Mesenchymal stem cell (in vitro differentiated cells and primary cell): Measurements from ENCODE around the gene CCSER1.

Source experiments
- DNase-seq: peaks from one replicate; pipeline ENCODE4 v3.0.0-alpha.2; 2013
- H2AFZ ChIP-seq: one replicate; pipeline ENCODE4 v1.6.1; 2013; ENCODE audit warnings: low read depth, mild to moderate bottlenecking, control low read depth, inconsistent platforms, low read length, moderate library complexity
- H2AK5ac ChIP-seq: 2 replicates; pipeline ENCODE4 v1.6.1; 2013; ENCODE audit warnings: low read length, moderate library complexity, mild to moderate bottlenecking, inconsistent platforms; ENCODE audit not compliant: severe bottlenecking
- H2BK120ac ChIP-seq: one replicate; pipeline ENCODE4 v1.6.1; 2013; ENCODE audit warnings: low read depth, mild to moderate bottlenecking, inconsistent platforms, low read length, moderate library complexity
- H2BK12ac ChIP-seq, 2 experiments: one replicate each; pipeline ENCODE4 v1.6.1; 2013; ENCODE audit warnings: inconsistent platforms in 2 of 2, low read length in 2 of 2, mild to moderate bottlenecking in 2 of 2, moderate library complexity in 2 of 2, control low read depth in 1 of 2
- H2BK15ac ChIP-seq: one replicate; pipeline ENCODE4 v1.6.1; 2013; ENCODE audit warnings: mild to moderate bottlenecking, low read depth, inconsistent platforms; ENCODE audit not compliant: poor library complexity, severe bottlenecking
- H2BK5ac ChIP-seq: 2 replicates; pipeline ENCODE4 v1.6.1; 2013; ENCODE audit warnings: low read depth, mild to moderate bottlenecking, low read length, control low read depth, inconsistent platforms; ENCODE audit not compliant: poor library complexity, severe bottlenecking
- H3K14ac ChIP-seq, 2 experiments: one replicate each; pipeline ENCODE4 v1.6.1; 2013; ENCODE audit warnings: inconsistent platforms in 2 of 2, low read length in 2 of 2, control low read depth in 1 of 2, mild to moderate bottlenecking in 1 of 2, moderate library complexity in 1 of 2
- H3K18ac ChIP-seq, 2 experiments: one replicate each; pipeline ENCODE4 v1.6.1; 2013; ENCODE audit warnings: inconsistent platforms in 2 of 2, low read length in 2 of 2, control low read depth in 1 of 2, low read depth in 1 of 2, mild to moderate bottlenecking in 1 of 2
- H3K23ac ChIP-seq, 2 experiments: one replicate each; pipeline ENCODE4 v1.6.1; 2013; ENCODE audit warnings: inconsistent platforms in 2 of 2, low read length in 2 of 2, mild to moderate bottlenecking in 2 of 2, moderate library complexity in 2 of 2, control low read depth in 1 of 2
- H3K27ac ChIP-seq: 2 replicates; pipeline ENCODE4 v1.5.1; 2013; ENCODE audit warnings: mild to moderate bottlenecking, moderate library complexity, low read length, control low read depth, inconsistent platforms; ENCODE audit not compliant: poor library complexity, severe bottlenecking
- H3K27me3 ChIP-seq, 2 experiments: 2 replicates each; pipeline versions ENCODE4 v1.6.1 to v1.7.0; 2013; ENCODE audit warnings: low read length in 2 of 2, mild to moderate bottlenecking in 2 of 2, moderate library complexity in 2 of 2, control low read depth in 1 of 2, inconsistent platforms in 1 of 2; ENCODE audit not compliant: control insufficient read depth in 1 of 2, insufficient read depth in 1 of 2
- H3K36me3 ChIP-seq, 2 experiments: 2 replicates each; pipeline versions ENCODE4 v1.6.1 to v1.7.0; 2013; ENCODE audit warnings: low read length in 2 of 2, control low read depth in 1 of 2, inconsistent platforms in 1 of 2, low read depth in 1 of 2, mild to moderate bottlenecking in 1 of 2; ENCODE audit not compliant: insufficient read depth in 2 of 2, control insufficient read depth in 1 of 2
- H3K4ac ChIP-seq, 2 experiments: one replicate each; pipeline ENCODE4 v1.6.1; 2013; ENCODE audit warnings: inconsistent platforms in 2 of 2, low read length in 2 of 2, mild to moderate bottlenecking in 2 of 2, moderate library complexity in 2 of 2, control low read depth in 1 of 2, low read depth in 1 of 2
- H3K4me1 ChIP-seq: 2 replicates; pipeline ENCODE4 v1.6.1; 2013; ENCODE audit warnings: low read depth, low read length, control low read depth; ENCODE audit not compliant: control insufficient read depth, insufficient read depth
- H3K4me2 ChIP-seq: 2 replicates; pipeline ENCODE4 v1.6.1; 2013; ENCODE audit warnings: low read length, mild to moderate bottlenecking, inconsistent platforms; ENCODE audit not compliant: poor library complexity, severe bottlenecking
- H3K4me3 ChIP-seq, 2 experiments: 2 replicates each; pipeline versions ENCODE4 v1.5.1 to v1.7.0; 2013; ENCODE audit warnings: low read length in 2 of 2, mild to moderate bottlenecking in 2 of 2, control low read depth in 1 of 2, low read depth in 1 of 2; ENCODE audit not compliant: insufficient read depth in 1 of 2
- H3K79me1 ChIP-seq: replicated peaks from 2 replicates; pipeline ENCODE4 v1.6.1; 2013; ENCODE audit warnings: mild to moderate bottlenecking, control low read depth, low read length, inconsistent platforms; ENCODE audit not compliant: poor library complexity, severe bottlenecking
- H3K9ac ChIP-seq: 2 replicates; pipeline ENCODE4 v1.7.0; 2013; ENCODE audit warnings: mild to moderate bottlenecking, low read length, moderate library complexity
- H3K9me3 ChIP-seq: 2 replicates; pipeline ENCODE4 v1.7.0; 2013; ENCODE audit warnings: mild to moderate bottlenecking, low read length; ENCODE audit not compliant: control insufficient read depth
- H4K8ac ChIP-seq: one replicate; pipeline ENCODE4 v1.6.1; 2013; ENCODE audit warnings: inconsistent platforms, mild to moderate bottlenecking, low read length, moderate library complexity
- H4K91ac ChIP-seq: one replicate; pipeline ENCODE4 v1.6.1; 2013; ENCODE audit warnings: mild to moderate bottlenecking, low read length, inconsistent platforms
- WGBS: methylation state at CpG from one replicate; pipeline ENCODE4 v1.1.7; 2013; ENCODE audit warnings: mixed read lengths; 5-methylcytosine and 5-hydroxymethylcytosine counted together

CCSER1 gene

GRCh38 chr4:91057871-91058270 lies 930.7 kb downstream of the CCSER1 start:
- Histone ChIP-seq H3K18ac (no peak overlapping the region), H3K4me3 (no peak overlapping the region), H3K36me3 (no peaks in the 10 kb centered on the region), H3K4ac (no peak overlapping the region), H2BK15ac (no peak overlapping the region), H4K8ac (no peak overlapping the region), H2AK5ac (no peak overlapping the region), H3K4me1 (no peaks in the 10 kb centered on the region), H2BK120ac (no peak overlapping the region), H3K23ac (no peak overlapping the region), H3K4me2 (no peak overlapping the region), H2AFZ (no peak overlapping the region), H3K27me3 (no peaks in the 10 kb centered on the region), H3K79me1 (no peaks in the 10 kb centered on the region), H3K14ac (no peak overlapping the region), H2BK5ac (no peak overlapping the region), H3K9me3 (peaks cover 10% of the 10 kb centered on the region), H2BK12ac (no peak overlapping the region), H3K27ac (no peak overlapping the region), H3K9ac (no peak overlapping the region), H4K91ac (no peak overlapping the region)
- DNase-seq: no peak

- Histone ChIP-seq H2BK5ac (no peak overlapping the region), H3K14ac (no peak overlapping the region), H3K4me3 (no peak overlapping the region), H3K4me1 (no peaks in the 10 kb centered on the region), H3K27me3 (no peaks in the 10 kb centered on the region), H4K8ac (no peak overlapping the region), H2AK5ac (no peak overlapping the region), H2BK120ac (no peak overlapping the region), H3K4ac (no peak overlapping the region), H3K18ac (no peak overlapping the region), H3K79me1 (no peaks in the 10 kb centered on the region), H3K9me3 (peaks cover 10% of the 10 kb centered on the region), H3K4me2 (no peak overlapping the region), H2BK12ac (no peak overlapping the region), H3K36me3 (no peaks in the 10 kb centered on the region), H3K9ac (no peak overlapping the region), H2AFZ (no peak overlapping the region), H2BK15ac (no peak overlapping the region), H3K23ac (no peak overlapping the region), H3K27ac (no peak overlapping the region), H4K91ac (no peak overlapping the region)
- DNase-seq: peak; percentile 17
These were observed 931.2 kb downstream of the CCSER1 start for GRCh38 chr4:91058345-91058744.

GRCh38 chr4:91064157-91064853 lies 937.1 kb downstream of the CCSER1 start:
- 0% methylated on average over 1 of the region's 2 CpGs for WGBS

GRCh38 chr4:91065117-91065516 lies 937.9 kb downstream of the CCSER1 start:
- Histone ChIP-seq H2AK5ac (no peak overlapping the region), H4K91ac (no peak overlapping the region), H2BK15ac (no peak overlapping the region), H3K36me3 (no peaks in the 10 kb centered on the region), H3K4me1 (no peaks in the 10 kb centered on the region), H3K9ac (no peak overlapping the region), H3K4me3 (no peak overlapping the region), H3K9me3 (no peaks in the 10 kb centered on the region), H3K23ac (no peak overlapping the region), H3K14ac (no peak overlapping the region), H3K18ac (no peak overlapping the region), H2AFZ (no peak overlapping the region), H4K8ac (no peak overlapping the region), H2BK12ac (no peak overlapping the region), H3K4me2 (no peak overlapping the region), H2BK5ac (no peak overlapping the region), H2BK120ac (no peak overlapping the region), H3K27me3 (no peaks in the 10 kb centered on the region), H3K27ac (no peak overlapping the region), H3K79me1 (no peaks in the 10 kb centered on the region), H3K4ac (no peak overlapping the region)
- no peak for DNase-seq
- no CpG with 5 or more reads among the region's 2 CpGs for WGBS

More at GRCh38 chr4:91064157-91064853, 937.1 kb downstream of the CCSER1 start:
- Histone ChIP-seq H3K36me3 (no peaks in the 10 kb centered on the region), H3K27me3 (no peaks in the 10 kb centered on the region), H2BK15ac (no peak overlapping the region), H3K9ac (no peak overlapping the region), H3K4me3 (no peak overlapping the region), H3K9me3 (no peaks in the 10 kb centered on the region), H2BK5ac (no peak overlapping the region), H4K91ac (no peak overlapping the region), H3K79me1 (no peaks in the 10 kb centered on the region), H2BK120ac (no peak overlapping the region), H3K4me2 (no peak overlapping the region), H4K8ac (no peak overlapping the region), H3K4me1 (no peaks in the 10 kb centered on the region), H2AFZ (no peak overlapping the region), H3K23ac (no peak overlapping the region), H3K14ac (no peak overlapping the region), H2BK12ac (no peak overlapping the region), H2AK5ac (no peak overlapping the region), H3K4ac (no peak overlapping the region), H3K27ac (peak overlapping the region; percentile 26), H3K18ac (no peak overlapping the region)
- peak; percentile 80 for DNase-seq
